ENCODE results near the gene LEMD1.

- TF ChIP-seq CTCF (IDR thresholded peaks at IDR 0.05; ENCODE audit: low read length) (no peak), EZH2phosphoT487 (IDR thresholded peaks at IDR 0.05; ENCODE audit: low read length) (no peak), EZH2 (optimal IDR thresholded peaks at IDR 0.05; ENCODE audit: low read depth, low read length) (no peak)
Measured at GRCh38 chr1:205448540-205449253, 26.8 kb upstream of the LEMD1 start.
